Erythroblast (primary cell): ENCODE measurements around the gene KNCN.

Experiments used
- GATA1 ChIP-seq: IDR thresholded peaks from 2 replicates; pipeline ENCODE4 v1.6.1; 2011; ENCODE audit warnings: low read depth, mild to moderate bottlenecking, control low read depth, low read length, moderate library complexity
- POLR2A ChIP-seq: IDR thresholded peaks from 2 replicates; pipeline ENCODE4 v1.6.1; 2011; ENCODE audit warnings: mild to moderate bottlenecking, low read length

DNA sequence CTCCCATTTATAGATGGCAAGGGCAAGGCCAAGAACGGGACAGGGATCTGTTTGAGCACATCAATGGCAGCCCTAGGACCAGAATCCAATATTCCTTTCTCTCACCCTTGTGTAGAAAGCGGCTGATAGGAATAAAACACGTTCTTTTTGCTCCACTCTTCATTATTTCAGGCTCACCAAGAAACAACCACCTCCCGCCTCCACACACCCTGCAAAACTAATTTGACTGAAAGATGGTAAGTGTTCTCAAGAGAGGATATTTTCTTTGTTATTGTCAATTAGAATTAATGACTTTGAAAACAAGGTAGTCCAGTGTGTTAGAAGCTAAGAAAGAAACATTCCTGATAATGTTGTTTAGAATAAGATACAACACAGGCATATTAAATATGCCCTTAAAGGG, 11.9 kb upstream of the KNCN start:
- no peak for TF ChIP-seq POLR2A
- no peak for TF ChIP-seq GATA1
